H9 (cell line): Measurements from ENCODE around the gene GRIA1. TPM values are rescaled to one million over a fixed set of nuclear protein-coding genes. Genes with fewer than 3 reads are reported as not detected.

Source experiments
- DNase-seq: peaks from one replicate; pipeline ENCODE4 v3.0.0-alpha.2; 2017
- H2AFZ ChIP-seq: one replicate; pipeline ENCODE4 v1.6.1; 2013; ENCODE audit warnings: mild to moderate bottlenecking, low read length, control low read depth, moderate library complexity
- H2AK5ac ChIP-seq: 2 replicates; pipeline ENCODE4 v1.6.1; 2013; ENCODE audit warnings: low read length, control low read depth, mixed read lengths; ENCODE audit not compliant: insufficient read length
- H2BK120ac ChIP-seq: one replicate; pipeline ENCODE4 v1.6.1; 2013; ENCODE audit warnings: low read depth, mild to moderate bottlenecking, low read length, control low read depth, inconsistent platforms; ENCODE audit not compliant: poor library complexity, severe bottlenecking
- H2BK12ac ChIP-seq: 2 replicates; pipeline ENCODE4 v1.6.1; 2013; ENCODE audit warnings: low read length, control low read depth, mixed read lengths, low read depth; ENCODE audit not compliant: insufficient read length
- H2BK15ac ChIP-seq: 2 replicates; pipeline ENCODE4 v1.6.1; 2013; ENCODE audit warnings: low read depth, low read length, control low read depth
- H2BK20ac ChIP-seq: one replicate; pipeline ENCODE4 v1.6.1; 2013; ENCODE audit warnings: low read depth, mild to moderate bottlenecking, low read length, control low read depth, inconsistent platforms; ENCODE audit not compliant: poor library complexity, severe bottlenecking
- H2BK5ac ChIP-seq: 2 replicates; pipeline ENCODE4 v1.6.1; 2013; ENCODE audit warnings: low read length, control low read depth, mixed read lengths; ENCODE audit not compliant: insufficient read length
- H3K14ac ChIP-seq: 2 replicates; pipeline ENCODE4 v1.6.1; 2013; ENCODE audit warnings: low read length, control low read depth; ENCODE audit not compliant: insufficient read depth
- H3K18ac ChIP-seq: 2 replicates; pipeline ENCODE4 v1.6.1; 2013; ENCODE audit warnings: low read depth, mild to moderate bottlenecking, mixed read lengths, low read length, control low read depth; ENCODE audit not compliant: insufficient read length
- H3K23ac ChIP-seq: 2 replicates; pipeline ENCODE4 v1.6.1; 2013; ENCODE audit warnings: low read length, control low read depth, mixed read lengths, low read depth; ENCODE audit not compliant: insufficient read length
- H3K23me2 ChIP-seq: 2 replicates; pipeline ENCODE4 v1.6.1; 2013; ENCODE audit warnings: low read depth, mild to moderate bottlenecking, mixed read lengths, low read length, control low read depth; ENCODE audit not compliant: insufficient read length, poor library complexity, severe bottlenecking
- H3K27ac ChIP-seq: 2 replicates; pipeline ENCODE4 v1.5.1; 2013; ENCODE audit warnings: low read length, control low read depth, mixed read lengths, low read depth; ENCODE audit not compliant: insufficient read length
- H3K27me3 ChIP-seq: 2 replicates; pipeline ENCODE4 v1.6.1; 2013; ENCODE audit warnings: low read length, control low read depth, inconsistent platforms; ENCODE audit not compliant: insufficient read depth
- H3K4ac ChIP-seq: 2 replicates; pipeline ENCODE4 v1.6.1; 2013; ENCODE audit warnings: low read depth, mild to moderate bottlenecking, control low read depth, inconsistent platforms, low read length, moderate library complexity
- H3K4me1 ChIP-seq: 2 replicates; pipeline ENCODE4 v1.6.1; 2013; ENCODE audit warnings: low read length, control low read depth, inconsistent platforms; ENCODE audit not compliant: insufficient read depth
- H3K4me2 ChIP-seq: 2 replicates; pipeline ENCODE4 v1.6.1; 2013; ENCODE audit warnings: low read length, control low read depth, mixed read lengths; ENCODE audit not compliant: insufficient read length, insufficient read depth
- H3K56ac ChIP-seq: 2 replicates; pipeline ENCODE4 v1.6.1; 2013; ENCODE audit warnings: low read depth, mild to moderate bottlenecking, mixed read lengths, low read length, control low read depth; ENCODE audit not compliant: insufficient read length
- H3K79me1 ChIP-seq: 2 replicates; pipeline ENCODE4 v1.6.1; 2013; ENCODE audit warnings: low read depth, mild to moderate bottlenecking, moderate library complexity, low read length, control low read depth, inconsistent platforms; ENCODE audit not compliant: insufficient read depth, poor library complexity, severe bottlenecking
- H3K79me2 ChIP-seq: 2 replicates; pipeline ENCODE4 v1.6.1; 2013; ENCODE audit warnings: low read length, control low read depth, inconsistent platforms; ENCODE audit not compliant: insufficient read depth
- H3K9ac ChIP-seq: 2 replicates; pipeline ENCODE4 v1.6.1; 2013; ENCODE audit warnings: low read length, control low read depth, mixed read lengths; ENCODE audit not compliant: insufficient read length; ENCODE audit errors: extremely low read depth
- H3K9me3 ChIP-seq: one replicate; pipeline ENCODE4 v1.6.1; 2013; ENCODE audit warnings: low read depth, low read length, inconsistent platforms; ENCODE audit not compliant: control insufficient read depth
- H3T11ph ChIP-seq: one replicate; pipeline ENCODE4 v1.6.1; 2013; ENCODE audit warnings: mild to moderate bottlenecking, low read length, control low read depth, inconsistent platforms
- H4K20me1 ChIP-seq: one replicate; pipeline ENCODE4 v1.6.1; 2013; ENCODE audit not compliant: control insufficient read depth, insufficient read length, insufficient read depth
- H4K5ac ChIP-seq: 2 replicates; pipeline ENCODE4 v1.6.1; 2013; ENCODE audit warnings: low read depth, mild to moderate bottlenecking, mixed read lengths, low read length, control low read depth; ENCODE audit not compliant: insufficient read length
- H4K8ac ChIP-seq: replicated peaks from 2 replicates; pipeline ENCODE4 v1.6.1; 2013; ENCODE audit warnings: low read length, control low read depth, mixed read lengths, low read depth; ENCODE audit not compliant: insufficient read length
- H4K91ac ChIP-seq: 2 replicates; pipeline ENCODE4 v1.6.1; 2013; ENCODE audit warnings: low read depth, mild to moderate bottlenecking, moderate library complexity, mixed read lengths, low read length, control low read depth; ENCODE audit not compliant: insufficient read length
- H3K27ac Mint-ChIP-seq, 3 experiments: 2 replicates in 2 of 3; 3 replicates in 1 of 3; pipeline ENCODE4 v1.8.0; 2020 to 2021; ENCODE audit warnings: mixed read lengths in 3 of 3, mild to moderate bottlenecking in 1 of 3, moderate library complexity in 1 of 3
- H3K27me3 Mint-ChIP-seq: 2 replicates; pipeline ENCODE4 v1.8.0; 2021; ENCODE audit warnings: low read depth, mild to moderate bottlenecking, moderate library complexity, mixed read lengths
- H3K36me3 Mint-ChIP-seq, 3 experiments: 2 replicates in 2 of 3; 3 replicates in 1 of 3; pipeline ENCODE4 v1.8.0; 2020 to 2021; ENCODE audit warnings: low read depth in 3 of 3, mixed read lengths in 3 of 3; ENCODE audit not compliant: insufficient read depth in 1 of 3
- H3K4me1 Mint-ChIP-seq, 2 experiments: 2 replicates each; pipeline ENCODE4 v1.8.0; 2020; ENCODE audit warnings: mixed read lengths in 2 of 2
- H3K4me3 Mint-ChIP-seq, 2 experiments: 2 replicates in 1 of 2; 3 replicates in 1 of 2; pipeline ENCODE4 v1.8.0; 2020 to 2021; ENCODE audit warnings: mild to moderate bottlenecking in 2 of 2, mixed read lengths in 2 of 2, moderate library complexity in 1 of 2
- H3K9me3 Mint-ChIP-seq, 2 experiments: 2 replicates in 1 of 2; 3 replicates in 1 of 2; pipeline ENCODE4 v1.8.0; 2020; ENCODE audit warnings: mild to moderate bottlenecking in 2 of 2, mixed read lengths in 2 of 2, moderate library complexity in 1 of 2
- WGBS: extraction: QIAGEN DNeasy Blood & Tissue Kit; methylation state at CpG from one replicate; pipeline ENCODE4 v1.1.7; 2013; ENCODE audit warnings: missing lambda C conversion rate, low lambda C conversion rate, mixed read lengths; ENCODE audit not compliant: insufficient read length; ENCODE audit errors: extremely low coverage; 5-methylcytosine and 5-hydroxymethylcytosine counted together
- total RNA-seq: library from RNA; stranded (reverse); gene quantifications from 2 replicates; pipeline ENCODE4 v1.2.1, GENCODE V29; 2021
- TF ChIP-seq, protein P1 (sequence below): fragments of 200-600 bp; sonication (generic); conservative IDR thresholded peaks from 3 replicates; pipeline ENCODE4 v1.8.0; 2021; ENCODE audit warnings: antibody characterized with exemption, mild to moderate bottlenecking

The GRIA1 gene
- total RNA-seq, 1 experiment from 2014 or later = 0.52 TPM

GRCh38 chr5:153613672-153614071 is 123.2 kb downstream of the GRIA1 start:
- Histone ChIP-seq H3K4me2 (no peak overlapping the region), H4K8ac (no peak overlapping the region), H2AK5ac (no peak overlapping the region), H3K9ac (no peak overlapping the region), H2BK5ac (no peak overlapping the region), H3K23ac (no peak overlapping the region), H3K27me3 (no peaks in the 10 kb centered on the region), H3K23me2 (no peaks in the 10 kb centered on the region), H3K56ac (no peak overlapping the region), H3T11ph (no peak overlapping the region), H2BK120ac (no peak overlapping the region), H3K18ac (no peak overlapping the region), H2BK12ac (no peak overlapping the region), H3K4me1 (no peaks in the 10 kb centered on the region), H3K4ac (no peak overlapping the region), H2AFZ (no peak overlapping the region), H3K9me3 (no peaks in the 10 kb centered on the region), H3K79me2 (no peaks in the 10 kb centered on the region), H4K5ac (no peak overlapping the region), H2BK15ac (no peak overlapping the region), H4K20me1 (no peaks in the 10 kb centered on the region), H2BK20ac (no peak overlapping the region), H3K79me1 (no peaks in the 10 kb centered on the region), H4K91ac (no peak overlapping the region), H3K27ac (no peak overlapping the region), H3K14ac (no peak overlapping the region)
- H3K27me3 Mint-ChIP-seq = no peaks in the 10 kb centered on the region
- WGBS = no CpG with 5 or more reads among the region's 8 CpGs
- TF ChIP-seq, protein P1, sequence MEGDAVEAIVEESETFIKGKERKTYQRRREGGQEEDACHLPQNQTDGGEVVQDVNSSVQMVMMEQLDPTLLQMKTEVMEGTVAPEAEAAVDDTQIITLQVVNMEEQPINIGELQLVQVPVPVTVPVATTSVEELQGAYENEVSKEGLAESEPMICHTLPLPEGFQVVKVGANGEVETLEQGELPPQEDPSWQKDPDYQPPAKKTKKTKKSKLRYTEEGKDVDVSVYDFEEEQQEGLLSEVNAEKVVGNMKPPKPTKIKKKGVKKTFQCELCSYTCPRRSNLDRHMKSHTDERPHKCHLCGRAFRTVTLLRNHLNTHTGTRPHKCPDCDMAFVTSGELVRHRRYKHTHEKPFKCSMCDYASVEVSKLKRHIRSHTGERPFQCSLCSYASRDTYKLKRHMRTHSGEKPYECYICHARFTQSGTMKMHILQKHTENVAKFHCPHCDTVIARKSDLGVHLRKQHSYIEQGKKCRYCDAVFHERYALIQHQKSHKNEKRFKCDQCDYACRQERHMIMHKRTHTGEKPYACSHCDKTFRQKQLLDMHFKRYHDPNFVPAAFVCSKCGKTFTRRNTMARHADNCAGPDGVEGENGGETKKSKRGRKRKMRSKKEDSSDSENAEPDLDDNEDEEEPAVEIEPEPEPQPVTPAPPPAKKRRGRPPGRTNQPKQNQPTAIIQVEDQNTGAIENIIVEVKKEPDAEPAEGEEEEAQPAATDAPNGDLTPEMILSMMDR = no peak
- H3K4me3 Mint-ChIP-seq = no peak overlapping the region
- no peaks in the 10 kb centered on the region for H3K9me3 Mint-ChIP-seq
- DNase-seq = no peak
- H3K36me3 Mint-ChIP-seq = no peaks in the 10 kb centered on the region
- peak overlapping the region in 1 of 3 experiments; percentile 17; a peak in 2 of 7 replicates for H3K27ac Mint-ChIP-seq
- H3K4me1 Mint-ChIP-seq = peaks cover 4 to 9% of the 10 kb centered on the region in 2 experiments; a peak in 3 of 4 replicates
